Liver (tissue), 9 donors: ENCODE data around the gene C1QL2. TPM values are rescaled to one million over a fixed set of nuclear protein-coding genes. Genes with fewer than 3 reads are reported as not detected.

Experiments used
- DNase-seq: peaks from one replicate; pipeline ENCODE4 v3.0.0-alpha.2; 2017; ENCODE audit warnings: low spot score
- H3K27ac ChIP-seq, 2 donors: one replicate each; pipeline ENCODE4 v1.7.0; 2013; ENCODE audit warnings: inconsistent platforms in 2 of 2, low read length in 2 of 2, control low read depth in 1 of 2, low read depth in 1 of 2, mild to moderate bottlenecking in 1 of 2
- H3K27me3 ChIP-seq, 4 donors: one replicate each; pipeline versions ENCODE4 v1.6.1 to v1.7.0; 2013; ENCODE audit warnings: low read length in 3 of 4, inconsistent platforms in 1 of 4, mild to moderate bottlenecking in 1 of 4, moderate library complexity in 1 of 4; ENCODE audit not compliant: control insufficient read depth in 4 of 4, insufficient read depth in 4 of 4
- H3K36me3 ChIP-seq, 4 donors: one replicate each; pipeline versions ENCODE4 v1.6.1 to v1.7.0; 2013; ENCODE audit warnings: low read length in 3 of 4, mild to moderate bottlenecking in 3 of 4, low read depth in 1 of 4, moderate library complexity in 1 of 4; ENCODE audit not compliant: control insufficient read depth in 4 of 4, insufficient read depth in 3 of 4
- H3K4me1 ChIP-seq, 4 donors: one replicate each; pipeline versions ENCODE4 v1.6.1 to v1.7.0; 2013; ENCODE audit warnings: low read length in 3 of 4, mild to moderate bottlenecking in 3 of 4, moderate library complexity in 1 of 4; ENCODE audit not compliant: control insufficient read depth in 4 of 4, insufficient read depth in 4 of 4
- H3K4me3 ChIP-seq, 3 donors: one replicate each; pipeline versions ENCODE4 v1.6.1 to v1.7.0; 2013; ENCODE audit warnings: low read length in 3 of 3, control low read depth in 1 of 3, low read depth in 1 of 3, mild to moderate bottlenecking in 1 of 3
- H3K9ac ChIP-seq, 2 donors: one replicate each; pipeline ENCODE4 v1.7.0; 2013; ENCODE audit warnings: low read length in 2 of 2, mild to moderate bottlenecking in 2 of 2, moderate library complexity in 2 of 2, control low read depth in 1 of 2, low read depth in 1 of 2
- H3K9me3 ChIP-seq, 4 donors: one replicate each; pipeline versions ENCODE4 v1.6.1 to v1.7.0; 2013; ENCODE audit warnings: low read length in 3 of 4; ENCODE audit not compliant: control insufficient read depth in 4 of 4
- EGR1 ChIP-seq, 2 donors: IDR thresholded peaks; 2 replicates each; pipeline ENCODE4 v1.6.1; 2016 to 2018; ENCODE audit warnings: antibody characterized with exemption in 2 of 2, low read depth in 2 of 2
- FOXA2 ChIP-seq: IDR thresholded peaks from 2 replicates; pipeline ENCODE4 v1.6.1; 2016; ENCODE audit warnings: antibody characterized with exemption
- GABPA ChIP-seq, 2 donors: IDR thresholded peaks in 1 of 2; conservative IDR thresholded peaks in 1 of 2; 2 replicates each; pipeline ENCODE4 v1.6.1; 2016; ENCODE audit warnings: antibody characterized with exemption in 2 of 2, mild to moderate bottlenecking in 1 of 2, moderate library complexity in 1 of 2
- HNF4G ChIP-seq: IDR thresholded peaks from 2 replicates; pipeline ENCODE4 v1.6.1; 2016; ENCODE audit warnings: antibody characterized with exemption
- JUND ChIP-seq, 2 donors: IDR thresholded peaks; 2 replicates each; pipeline ENCODE4 v1.6.1; 2016; ENCODE audit warnings: antibody characterized with exemption in 2 of 2
- NR2F2 ChIP-seq: IDR thresholded peaks from 2 replicates; pipeline ENCODE4 v1.6.1; 2016; ENCODE audit warnings: antibody characterized with exemption
- RAD21 ChIP-seq, 2 donors: IDR thresholded peaks; 2 replicates each; pipeline ENCODE4 v1.6.1; 2016; ENCODE audit warnings: antibody characterized with exemption in 2 of 2, mild to moderate bottlenecking in 2 of 2
- RXRA ChIP-seq, 2 donors: IDR thresholded peaks; 2 replicates each; pipeline ENCODE4 v1.6.1; 2017 to 2018; ENCODE audit warnings: antibody characterized with exemption in 2 of 2, mild to moderate bottlenecking in 1 of 2
- TAF1 ChIP-seq: conservative IDR thresholded peaks from 2 replicates; pipeline ENCODE4 v1.6.1; 2016; ENCODE audit warnings: antibody characterized with exemption, mild to moderate bottlenecking
- YY1 ChIP-seq: IDR thresholded peaks from 2 replicates; pipeline ENCODE4 v1.6.1; 2016; ENCODE audit warnings: antibody characterized with exemption, mild to moderate bottlenecking
- WGBS: extraction: QIAGEN DNeasy Blood & Tissue Kit; methylation state at CpG from one replicate; pipeline ENCODE4 v1.1.7; 2013; 5-methylcytosine and 5-hydroxymethylcytosine counted together
- polyA plus RNA-seq, 2 donors: library from polyadenylated mRNA; stranded (reverse) in 1 of 2; unstranded in 1 of 2; fragments of 200-250 nt in 1 of 2; fragments of >200 nt in 1 of 2; fragmentation: Nextera tagmentation in 1 of 2; extraction: Ambion mirVana in 1 of 2; gene quantifications; one replicate each; pipeline versions ENCODE4 v1.2.1 to v1.2.3, GENCODE V29; 2013 to 2015
- total RNA-seq, 2 donors: library from RNA; depleted of rRNA; stranded (reverse); fragments of >200 nt; gene quantifications; one replicate each; pipeline ENCODE4 v1.2.3, GENCODE V29; 2014
- TF ChIP-seq, protein P1 (sequence below): IDR thresholded peaks from 2 replicates; pipeline ENCODE4 v1.6.1; 2016; ENCODE audit warnings: antibody characterized with exemption
- TF ChIP-seq, protein P2 (sequence below): IDR thresholded peaks from 2 replicates; pipeline ENCODE4 v1.6.1; 2016; ENCODE audit warnings: antibody characterized with exemption, mild to moderate bottlenecking
- TF ChIP-seq, protein P3 (sequence below): fragments of 150-350 bp; IDR thresholded peaks from 2 replicates; pipeline ENCODE4 v1.5.1; 2017; ENCODE audit warnings: improper control_type of control experiment, low read depth, low read length; ENCODE audit not compliant: missing input control
- TF ChIP-seq, protein P4 (sequence below): IDR thresholded peaks from 2 replicates; pipeline ENCODE4 v1.6.1; 2016; ENCODE audit warnings: antibody characterized with exemption
- donor health status: healthy.
- donor health status: healthy.
- donor health status: healthy.
- donor health status: healthy.
- donor health status: healthy.

Gene C1QL2
- total and polyA plus RNA-seq, 4 donors: not detected

DNA sequence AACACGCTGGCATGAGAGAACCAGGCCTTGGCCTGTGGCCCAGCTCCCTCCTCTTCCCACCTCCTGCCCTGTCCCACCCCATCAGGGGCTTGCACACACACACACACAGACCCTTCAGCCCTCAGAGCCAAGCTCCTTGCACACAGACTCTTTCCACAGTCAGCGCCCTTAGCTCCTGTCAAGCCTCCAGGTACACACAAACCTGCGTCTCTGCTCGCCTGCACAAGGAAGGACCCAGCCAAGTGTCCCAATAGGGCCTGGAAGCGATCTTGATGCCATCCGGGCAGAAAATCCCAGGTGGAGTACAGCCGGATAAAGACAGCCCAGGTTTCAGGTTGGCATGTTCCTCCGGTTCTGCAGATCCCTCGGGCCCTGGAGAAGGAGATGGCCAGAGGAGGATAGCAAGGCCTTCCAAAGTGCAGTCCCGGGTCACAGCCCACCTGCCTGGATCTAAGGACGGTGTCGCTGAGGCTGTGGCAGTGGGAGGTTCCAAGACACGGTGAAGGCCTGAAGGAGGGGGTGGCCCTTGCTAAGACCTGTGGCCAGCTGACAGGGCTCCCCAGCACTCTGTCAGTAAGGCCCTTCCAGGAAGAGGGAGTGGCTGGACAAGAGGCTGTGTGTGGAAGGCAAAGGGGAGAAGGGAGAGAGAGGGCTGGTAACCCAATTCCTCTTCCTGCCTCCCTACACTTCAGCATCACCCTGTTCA is 46.6 kb upstream of the C1QL2 start:
- Histone ChIP-seq H3K4me3 (no peak overlapping the region), H3K27me3 (no peaks in the 10 kb centered on the region), H3K9me3 (no peaks in the 10 kb centered on the region), H3K4me1 (peaks cover 2 to 26% (median 20%) of the 10 kb centered on the region in 4 donors), H3K27ac (no peak overlapping the region), H3K9ac (no peak overlapping the region), H3K36me3 (no peaks in the 10 kb centered on the region)
- TF ChIP-seq YY1 (no peak), NR2F2 (no peak), HNF4G (no peak)
- TF ChIP-seq, protein P1, sequence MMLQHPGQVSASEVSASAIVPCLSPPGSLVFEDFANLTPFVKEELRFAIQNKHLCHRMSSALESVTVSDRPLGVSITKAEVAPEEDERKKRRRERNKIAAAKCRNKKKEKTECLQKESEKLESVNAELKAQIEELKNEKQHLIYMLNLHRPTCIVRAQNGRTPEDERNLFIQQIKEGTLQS: no peak
- WGBS: 90% methylated on average over 13 of the region's 13 CpGs
- DNase-seq: no peak

DNA sequence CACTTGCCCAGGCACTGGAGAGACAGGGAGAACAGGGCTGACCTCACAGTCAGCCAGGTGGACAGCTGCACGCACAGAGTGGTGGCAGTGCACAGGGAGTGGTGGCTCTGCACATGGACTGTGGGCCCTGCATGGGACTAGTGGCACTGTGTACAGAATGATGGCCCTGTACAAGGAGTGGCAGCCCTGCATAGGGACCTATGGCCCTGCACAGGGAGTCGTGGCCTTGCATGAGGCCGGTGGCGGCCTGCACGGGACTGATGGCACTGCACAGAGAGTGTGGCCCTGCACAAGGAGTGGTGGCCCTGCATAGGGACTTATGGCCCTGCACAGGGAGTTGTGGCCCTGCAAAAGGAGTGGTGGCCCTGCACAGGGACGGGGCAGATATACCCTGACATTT is 46.0 kb upstream of the C1QL2 start:
- WGBS: 95% methylated on average over 6 of the region's 6 CpGs
- no peak for DNase-seq
- Histone ChIP-seq H3K9ac (no peak overlapping the region), H3K4me3 (no peak overlapping the region), H3K27ac (no peak overlapping the region), H3K27me3 (no peaks in the 10 kb centered on the region), H3K9me3 (no peaks in the 10 kb centered on the region), H3K4me1 (peaks cover 2 to 26% (median 20%) of the 10 kb centered on the region in 4 donors), H3K36me3 (no peaks in the 10 kb centered on the region)
- TF ChIP-seq RXRA (IDR thresholded peaks at IDR 0.05): no peak
- TF ChIP-seq, protein P2, sequence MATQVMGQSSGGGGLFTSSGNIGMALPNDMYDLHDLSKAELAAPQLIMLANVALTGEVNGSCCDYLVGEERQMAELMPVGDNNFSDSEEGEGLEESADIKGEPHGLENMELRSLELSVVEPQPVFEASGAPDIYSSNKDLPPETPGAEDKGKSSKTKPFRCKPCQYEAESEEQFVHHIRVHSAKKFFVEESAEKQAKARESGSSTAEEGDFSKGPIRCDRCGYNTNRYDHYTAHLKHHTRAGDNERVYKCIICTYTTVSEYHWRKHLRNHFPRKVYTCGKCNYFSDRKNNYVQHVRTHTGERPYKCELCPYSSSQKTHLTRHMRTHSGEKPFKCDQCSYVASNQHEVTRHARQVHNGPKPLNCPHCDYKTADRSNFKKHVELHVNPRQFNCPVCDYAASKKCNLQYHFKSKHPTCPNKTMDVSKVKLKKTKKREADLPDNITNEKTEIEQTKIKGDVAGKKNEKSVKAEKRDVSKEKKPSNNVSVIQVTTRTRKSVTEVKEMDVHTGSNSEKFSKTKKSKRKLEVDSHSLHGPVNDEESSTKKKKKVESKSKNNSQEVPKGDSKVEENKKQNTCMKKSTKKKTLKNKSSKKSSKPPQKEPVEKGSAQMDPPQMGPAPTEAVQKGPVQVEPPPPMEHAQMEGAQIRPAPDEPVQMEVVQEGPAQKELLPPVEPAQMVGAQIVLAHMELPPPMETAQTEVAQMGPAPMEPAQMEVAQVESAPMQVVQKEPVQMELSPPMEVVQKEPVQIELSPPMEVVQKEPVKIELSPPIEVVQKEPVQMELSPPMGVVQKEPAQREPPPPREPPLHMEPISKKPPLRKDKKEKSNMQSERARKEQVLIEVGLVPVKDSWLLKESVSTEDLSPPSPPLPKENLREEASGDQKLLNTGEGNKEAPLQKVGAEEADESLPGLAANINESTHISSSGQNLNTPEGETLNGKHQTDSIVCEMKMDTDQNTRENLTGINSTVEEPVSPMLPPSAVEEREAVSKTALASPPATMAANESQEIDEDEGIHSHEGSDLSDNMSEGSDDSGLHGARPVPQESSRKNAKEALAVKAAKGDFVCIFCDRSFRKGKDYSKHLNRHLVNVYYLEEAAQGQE: no peak
- TF ChIP-seq RAD21 (IDR thresholded peaks at IDR 0.05): no peak
- TF ChIP-seq, protein P3, sequence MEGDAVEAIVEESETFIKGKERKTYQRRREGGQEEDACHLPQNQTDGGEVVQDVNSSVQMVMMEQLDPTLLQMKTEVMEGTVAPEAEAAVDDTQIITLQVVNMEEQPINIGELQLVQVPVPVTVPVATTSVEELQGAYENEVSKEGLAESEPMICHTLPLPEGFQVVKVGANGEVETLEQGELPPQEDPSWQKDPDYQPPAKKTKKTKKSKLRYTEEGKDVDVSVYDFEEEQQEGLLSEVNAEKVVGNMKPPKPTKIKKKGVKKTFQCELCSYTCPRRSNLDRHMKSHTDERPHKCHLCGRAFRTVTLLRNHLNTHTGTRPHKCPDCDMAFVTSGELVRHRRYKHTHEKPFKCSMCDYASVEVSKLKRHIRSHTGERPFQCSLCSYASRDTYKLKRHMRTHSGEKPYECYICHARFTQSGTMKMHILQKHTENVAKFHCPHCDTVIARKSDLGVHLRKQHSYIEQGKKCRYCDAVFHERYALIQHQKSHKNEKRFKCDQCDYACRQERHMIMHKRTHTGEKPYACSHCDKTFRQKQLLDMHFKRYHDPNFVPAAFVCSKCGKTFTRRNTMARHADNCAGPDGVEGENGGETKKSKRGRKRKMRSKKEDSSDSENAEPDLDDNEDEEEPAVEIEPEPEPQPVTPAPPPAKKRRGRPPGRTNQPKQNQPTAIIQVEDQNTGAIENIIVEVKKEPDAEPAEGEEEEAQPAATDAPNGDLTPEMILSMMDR: no peak
- TF ChIP-seq GABPA (IDR thresholded peaks at IDR 0.05 in 1 of 2, conservative IDR thresholded peaks at IDR 0.05 in 1 of 2): no peak
- TF ChIP-seq YY1: no peak
- no peak for TF ChIP-seq FOXA2
- no peak for TF ChIP-seq EGR1 (IDR thresholded peaks at IDR 0.05; ENCODE audit: low read depth in 2 of 2)
- no peak for TF ChIP-seq HNF4G
- TF ChIP-seq, protein P1: no peak
- TF ChIP-seq TAF1: no peak
- TF ChIP-seq JUND (IDR thresholded peaks at IDR 0.05): no peak
- TF ChIP-seq, protein P4, sequence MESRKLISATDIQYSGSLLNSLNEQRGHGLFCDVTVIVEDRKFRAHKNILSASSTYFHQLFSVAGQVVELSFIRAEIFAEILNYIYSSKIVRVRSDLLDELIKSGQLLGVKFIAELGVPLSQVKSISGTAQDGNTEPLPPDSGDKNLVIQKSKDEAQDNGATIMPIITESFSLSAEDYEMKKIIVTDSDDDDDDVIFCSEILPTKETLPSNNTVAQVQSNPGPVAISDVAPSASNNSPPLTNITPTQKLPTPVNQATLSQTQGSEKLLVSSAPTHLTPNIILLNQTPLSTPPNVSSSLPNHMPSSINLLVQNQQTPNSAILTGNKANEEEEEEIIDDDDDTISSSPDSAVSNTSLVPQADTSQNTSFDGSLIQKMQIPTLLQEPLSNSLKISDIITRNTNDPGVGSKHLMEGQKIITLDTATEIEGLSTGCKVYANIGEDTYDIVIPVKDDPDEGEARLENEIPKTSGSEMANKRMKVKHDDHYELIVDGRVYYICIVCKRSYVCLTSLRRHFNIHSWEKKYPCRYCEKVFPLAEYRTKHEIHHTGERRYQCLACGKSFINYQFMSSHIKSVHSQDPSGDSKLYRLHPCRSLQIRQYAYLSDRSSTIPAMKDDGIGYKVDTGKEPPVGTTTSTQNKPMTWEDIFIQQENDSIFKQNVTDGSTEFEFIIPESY: no peak
